Activated T-cell treated with anti-CD3 and anti-CD28 coated beads, Interleukin-2, amount 50 U/mL, for 48 hours (primary cell): ENCODE measurements around the gene JPT2.

ENCODE experiments used
- DNase-seq, 2 experiments: peaks; one replicate each; pipeline ENCODE4 v3.0.0-alpha.2; 2020

Gene JPT2

DNA sequence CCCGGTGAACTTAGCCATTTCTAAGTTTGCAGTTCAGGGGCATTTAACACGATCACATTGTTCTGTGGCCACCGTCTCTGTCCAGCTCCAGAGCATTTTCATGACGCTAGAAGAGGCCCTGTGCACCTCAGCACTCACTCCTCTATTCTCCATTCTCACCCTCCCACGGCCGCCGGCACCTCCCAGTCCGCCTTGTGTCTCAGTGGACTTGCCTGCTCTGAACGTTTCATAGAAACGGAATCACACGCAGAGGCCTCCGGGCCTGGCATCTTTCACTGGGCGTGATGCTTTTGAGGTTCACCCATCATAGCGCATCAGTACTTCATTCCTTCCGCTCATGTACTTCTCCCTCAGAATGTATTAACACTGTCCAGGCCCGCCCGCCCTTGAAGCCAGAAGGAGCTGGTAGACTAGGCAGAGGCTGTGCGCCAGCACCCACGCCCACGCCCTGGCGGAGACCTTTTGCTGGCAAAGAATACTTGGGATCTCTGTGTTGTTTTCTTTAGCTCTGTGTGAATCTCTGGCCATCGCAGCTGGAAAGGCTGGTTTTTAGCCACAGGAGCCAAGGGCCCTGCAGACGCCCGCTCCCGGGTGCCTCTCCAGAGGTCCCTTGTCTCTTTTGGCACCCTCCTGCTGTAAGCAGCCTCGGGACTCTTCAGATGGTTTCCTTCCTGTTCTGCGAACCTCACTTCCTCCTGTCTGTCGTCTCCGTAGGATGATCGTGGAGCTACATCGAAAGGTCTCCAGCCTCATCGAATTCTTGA is 23.4 kb upstream of the JPT2 start:
- DNase-seq: no peak

GRCh38 chr16:1655269-1655807 is 22.7 kb upstream of the JPT2 start:
- DNase-seq: no peak

GRCh38 chr16:1655909-1656807 is 21.9 kb upstream of the JPT2 start:
- DNase-seq: no peak

- DNase-seq: no peak
Measured at GRCh38 chr16:1656808-1657617, 21.1 kb upstream of the JPT2 start.

- no peak for DNase-seq
Measured at GRCh38 chr16:1657841-1658240, 20.2 kb upstream of the JPT2 start.

DNA sequence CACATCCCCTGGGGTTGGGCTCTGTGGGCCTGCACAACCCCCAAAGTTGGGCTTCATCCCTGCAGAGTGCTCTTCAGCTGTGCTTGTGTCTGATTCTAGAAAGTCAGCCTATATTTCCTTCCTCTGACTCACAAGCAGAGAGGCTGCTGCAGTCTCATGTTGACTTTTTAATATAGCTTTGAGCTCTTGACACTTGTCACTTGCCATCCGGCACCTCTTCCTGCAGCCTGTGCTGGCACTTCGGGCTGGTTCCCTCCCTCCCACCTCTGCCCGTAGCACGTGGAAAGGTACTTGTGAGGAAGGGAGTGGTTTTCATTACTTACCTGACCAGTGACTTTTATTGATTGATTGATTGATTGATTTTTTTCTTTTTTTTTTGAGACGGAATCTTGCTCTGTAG is 19.0 kb upstream of the JPT2 start:
- DNase-seq: no peak

- no peak for DNase-seq
Measured at GRCh38 chr16:1661826-1662225, 16.3 kb upstream of the JPT2 start.

- no peak for DNase-seq
Measured at GRCh38 chr16:1662543-1662942, 15.5 kb upstream of the JPT2 start.

DNA sequence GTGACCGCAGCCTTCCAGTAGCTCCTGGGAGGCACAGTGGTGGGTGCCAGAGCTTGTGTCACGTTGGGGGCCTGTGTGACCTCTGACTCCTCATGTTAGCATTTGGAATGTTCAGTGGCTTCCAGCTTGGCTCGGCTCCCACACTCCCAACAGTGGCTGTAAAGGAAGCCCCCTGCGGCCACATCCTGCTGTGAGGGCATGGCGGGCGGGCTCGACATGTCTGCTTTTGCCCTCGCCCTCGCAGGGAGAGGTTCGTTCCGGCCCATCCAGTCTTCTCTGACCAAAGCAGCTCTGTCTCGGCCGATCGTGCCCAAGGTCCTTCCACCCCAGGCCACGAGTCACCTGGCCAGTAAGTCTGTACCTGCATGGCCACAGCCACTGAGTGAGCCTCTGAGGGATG is 12.2 kb upstream of the JPT2 start:
- DNase-seq: no peak

- no peak for DNase-seq
Measured at GRCh38 chr16:1666316-1666715, 11.8 kb upstream of the JPT2 start.

- DNase-seq: no peak
Measured at GRCh38 chr16:1667271-1667670, 10.8 kb upstream of the JPT2 start.

DNA sequence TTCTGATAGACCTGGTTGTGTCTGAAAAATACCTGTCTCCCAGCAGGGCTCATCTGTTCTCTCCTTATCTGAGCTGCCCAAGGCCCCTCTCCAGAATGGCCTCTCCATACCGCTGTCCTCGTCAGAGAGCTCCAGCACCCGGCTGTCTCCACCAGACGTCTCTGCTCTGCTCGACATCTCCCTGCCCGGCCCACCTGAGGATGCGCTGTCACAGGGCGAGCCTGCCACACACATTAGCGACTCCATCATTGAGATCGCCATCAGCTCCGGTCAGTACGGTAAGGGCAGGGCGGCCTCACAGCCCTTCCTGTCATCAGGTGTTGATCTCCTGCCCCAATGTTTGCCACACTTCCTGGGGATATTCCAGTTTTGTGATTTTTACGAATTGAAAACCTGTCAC is 10.2 kb upstream of the JPT2 start:
- no peak for DNase-seq

DNA sequence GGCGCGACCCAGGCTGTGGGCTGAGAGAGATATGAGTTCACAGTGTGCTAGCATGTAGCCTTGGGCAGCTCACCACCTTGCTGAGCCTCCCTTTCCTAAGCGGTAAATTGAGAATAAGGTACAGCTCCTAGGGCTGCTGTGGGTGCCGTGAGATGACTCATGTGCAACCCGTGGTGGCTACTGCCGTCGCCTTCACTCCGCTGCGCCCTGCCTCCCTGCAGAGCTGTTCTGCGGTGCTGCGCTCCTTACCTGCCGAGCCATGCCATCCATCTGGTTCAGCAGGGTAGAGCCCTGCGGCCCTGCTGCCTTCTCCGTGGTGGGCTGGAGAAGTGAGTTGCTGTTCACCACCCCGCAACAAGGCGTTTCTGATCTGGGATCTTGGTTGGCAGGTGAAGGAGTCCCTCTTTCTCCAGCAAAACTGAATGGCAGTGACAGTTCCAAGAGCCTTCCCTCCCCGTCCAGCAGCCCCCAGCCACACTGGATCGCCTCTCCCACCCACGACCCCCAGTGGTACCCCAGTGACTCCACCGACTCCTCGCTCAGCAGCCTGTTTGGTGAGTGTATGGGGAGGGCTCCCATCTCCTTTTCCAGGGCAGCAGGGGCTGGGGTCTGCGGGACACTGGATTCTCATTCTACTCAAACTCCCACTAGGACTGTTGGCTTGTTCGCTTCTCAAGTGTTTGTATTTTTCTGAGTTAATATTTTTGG is 9.3 kb upstream of the JPT2 start:
- no peak for DNase-seq

DNA sequence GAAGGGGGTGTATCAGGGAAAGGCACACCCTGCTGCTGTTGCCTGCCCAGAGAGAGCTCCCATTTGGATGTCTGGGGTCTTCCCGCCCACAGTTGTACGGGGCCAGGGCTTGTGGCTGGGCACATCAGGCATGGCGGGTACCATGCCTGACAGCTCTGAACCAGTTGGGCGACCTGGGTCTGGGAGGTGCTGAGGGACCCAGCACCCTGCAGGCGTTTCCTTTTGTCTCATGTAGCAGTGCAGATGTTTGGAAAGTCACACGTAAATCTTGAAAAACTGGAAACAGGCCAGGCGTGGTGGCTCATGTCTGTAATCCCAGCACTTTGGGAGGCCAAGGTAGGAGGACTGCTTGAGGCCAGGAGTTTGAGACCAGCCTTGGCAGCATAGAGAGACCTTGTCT is 8.4 kb upstream of the JPT2 start:
- no peak for DNase-seq

DNA sequence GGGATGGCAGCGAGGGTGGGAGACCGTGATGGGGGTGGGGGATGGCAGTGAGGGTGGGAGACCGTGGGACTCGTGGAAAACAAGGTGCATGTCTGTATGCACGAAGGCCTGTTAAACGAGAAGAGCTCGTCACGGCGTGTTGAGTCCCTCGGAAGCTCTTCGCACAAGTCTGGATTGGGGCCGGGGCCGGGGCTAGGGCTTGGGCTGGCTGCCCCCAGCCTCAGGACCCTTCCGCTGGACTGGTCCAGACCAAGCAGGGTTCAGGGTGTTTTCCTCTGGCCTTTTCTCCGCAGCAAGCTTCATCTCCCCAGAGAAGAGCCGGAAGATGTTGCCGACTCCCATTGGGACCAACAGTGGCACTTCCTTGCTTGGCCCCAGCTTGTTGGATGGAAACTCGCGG is 7.7 kb upstream of the JPT2 start:
- no peak for DNase-seq

- no peak for DNase-seq
Measured at GRCh38 chr16:1670866-1671265, 7.2 kb upstream of the JPT2 start.

GRCh38 chr16:1673424-1674151 is 4.5 kb upstream of the JPT2 start:
- no peak for DNase-seq

- DNase-seq: no peak
Measured at GRCh38 chr16:1674306-1674705, 3.8 kb upstream of the JPT2 start.

DNA sequence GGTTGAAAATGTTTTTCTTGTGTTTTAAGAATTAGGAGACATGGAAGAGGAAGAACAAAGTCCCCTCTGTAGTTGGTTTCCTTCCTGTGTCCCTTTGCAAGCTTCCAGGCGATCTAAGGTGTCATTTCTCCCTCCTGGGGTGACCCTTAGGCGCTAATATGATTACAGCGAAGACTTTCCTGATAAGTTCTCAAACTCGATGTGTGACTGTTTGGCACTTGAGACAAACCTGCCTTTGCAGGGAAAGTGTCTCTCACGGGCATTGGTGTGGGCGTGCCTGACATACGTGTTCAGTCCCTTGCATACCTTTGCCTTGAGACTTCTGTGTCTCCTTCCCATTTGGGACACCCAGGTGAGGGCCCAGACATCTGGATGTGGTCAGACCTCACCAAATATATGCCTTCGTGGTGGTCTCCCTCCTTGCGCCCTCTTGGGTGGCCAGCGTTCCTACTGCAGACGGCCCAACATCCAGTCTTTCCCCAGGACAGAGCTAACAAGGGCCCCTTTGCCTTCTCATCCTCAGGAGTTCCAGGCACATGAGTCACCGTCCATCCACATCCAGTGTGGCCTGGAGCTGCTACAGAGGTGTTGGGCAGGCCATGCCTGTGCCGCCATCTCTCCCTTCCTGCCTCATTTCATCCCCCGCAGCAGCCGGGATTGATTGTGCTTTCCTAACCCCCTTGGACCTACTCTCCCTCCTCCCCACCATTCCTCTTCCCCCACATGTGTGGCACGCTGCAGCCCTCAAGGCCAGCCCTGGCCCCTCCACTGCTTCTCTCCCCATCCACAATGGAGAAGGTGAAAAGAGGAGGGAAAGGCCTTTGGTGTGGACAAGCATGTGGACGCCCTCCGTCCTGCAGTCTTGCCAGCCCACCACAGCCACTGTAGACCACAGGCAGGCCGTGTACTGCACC is 3.1 kb upstream of the JPT2 start:
- DNase-seq: no peak

DNA sequence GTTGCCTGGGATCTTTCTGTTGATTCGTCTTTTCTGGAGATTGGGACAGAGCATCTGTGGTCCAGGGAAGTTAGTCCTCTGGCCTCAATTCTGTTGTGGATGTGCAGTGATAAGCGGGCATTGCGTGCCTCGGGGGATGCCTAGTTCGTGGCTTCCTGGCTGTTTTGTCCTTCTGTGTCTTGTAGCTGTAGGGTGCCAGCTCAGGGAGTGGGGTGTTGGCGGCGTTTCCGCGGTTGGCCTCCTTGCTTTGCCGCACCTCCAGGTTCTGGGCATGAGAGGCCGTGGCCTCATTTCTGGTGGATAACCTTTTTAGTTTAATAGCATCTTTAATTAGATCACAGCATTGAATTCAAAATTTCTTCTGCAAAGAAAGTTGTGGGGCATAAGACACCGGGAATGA is 1.4 kb upstream of the JPT2 start:
- no peak for DNase-seq

DNA sequence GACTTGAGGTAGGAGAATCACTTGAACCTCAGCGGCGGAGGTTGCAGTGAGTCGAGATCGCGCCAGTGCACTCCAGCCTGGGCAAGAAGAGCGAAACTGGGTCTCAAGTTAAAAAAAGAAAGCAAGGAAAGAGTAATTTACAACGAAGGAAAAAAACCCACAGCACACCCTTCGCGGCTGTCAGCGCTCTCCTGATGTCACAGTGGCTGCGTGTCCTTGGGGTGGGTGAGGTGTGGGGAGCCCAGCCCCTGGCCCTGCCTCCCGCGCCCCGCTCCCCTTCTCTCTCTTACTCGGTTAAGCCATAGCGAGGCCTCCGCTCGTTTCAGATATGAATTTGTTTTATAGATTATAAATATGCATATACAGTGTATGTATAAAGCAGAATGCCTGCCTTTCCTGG is 740 bp upstream of the JPT2 start:
- DNase-seq: no peak
